ENCODE results near the gene MLX. TPM values are rescaled to one million over a fixed set of nuclear protein-coding genes. Genes with fewer than 3 reads are reported as not detected.

Gene MLX
- total RNA-seq, 1 donor from 2014 or later, result 24.5 TPM

Other genes starting within 250 kb of the MLX start
- gene STAT3, start 178.7 kb upstream of the MLX start, total RNA-seq, result 107 TPM
- gene CAVIN1, start 143.8 kb upstream of the MLX start, total RNA-seq, result 178 TPM
- gene ATP6V0A1, start 108.2 kb upstream of the MLX start, total RNA-seq, result 84.6 TPM
- gene NAGLU, start 30.9 kb upstream of the MLX start, total RNA-seq, result 9.5 TPM
- 0.59 TPM for gene HSD17B1, start 14.2 kb upstream of the MLX start, total RNA-seq
- gene COASY, start 5.0 kb upstream of the MLX start, total RNA-seq, result 14.6 TPM
- 3.2 TPM for gene PSMC3IP, start 10.6 kb downstream of the MLX start, total RNA-seq
- gene RETREG3, start 42.3 kb downstream of the MLX start, total RNA-seq, result 40.2 TPM
- gene TUBG1, start 42.6 kb downstream of the MLX start, total RNA-seq, result 12.5 TPM
- gene TUBG2, start 92.2 kb downstream of the MLX start, total RNA-seq, result 9.2 TPM
- 19.1 TPM for gene PLEKHH3, start 109.9 kb downstream of the MLX start, total RNA-seq
- gene CCR10, start 114.7 kb downstream of the MLX start, total RNA-seq, result 0.79 TPM
- 8.3 TPM for gene CNTNAP1, start 115.4 kb downstream of the MLX start, total RNA-seq
- gene EZH1, start 177.9 kb downstream of the MLX start, total RNA-seq, result 29.8 TPM
- gene RAMP2, start 194.1 kb downstream of the MLX start, total RNA-seq, result 16.4 TPM
- gene VPS25, start 206.3 kb downstream of the MLX start, total RNA-seq, result 33.3 TPM
- 0.59 TPM for gene WNK4, start 213.5 kb downstream of the MLX start, total RNA-seq
- 41.6 TPM for gene COA3, start 231.6 kb downstream of the MLX start, total RNA-seq
- 0.20 TPM for gene CNTD1, start 231.8 kb downstream of the MLX start, total RNA-seq

Data from skin of body (tissue), 1 donor.